Keratinocyte (primary cell): ENCODE results near the gene CHIA. TPM values are rescaled to one million over a fixed set of nuclear protein-coding genes. Genes with fewer than 3 reads are reported as not detected.

Experiments used
- DNase-seq: peaks from one replicate; pipeline ENCODE4 v3.0.0-alpha.2; 2011; ENCODE audit warnings: low read depth, missing footprints, low spot score
- FAIRE-seq: peaks from 2 replicates; lab custom pipeline; 2011; peaks lifted over from hg19 to GRCh38; lab: Jason Lieb, UNC
- H2AFZ ChIP-seq: 2 replicates; pipeline ENCODE4 v1.6.0; 2012; ENCODE audit warnings: low read length, control low read depth, inconsistent platforms; ENCODE audit not compliant: control insufficient read depth
- H3K27ac ChIP-seq: 2 replicates; pipeline ENCODE4 v1.5.1; 2011; ENCODE audit warnings: low read length; ENCODE audit not compliant: control insufficient read depth, insufficient read depth
- H3K27me3 ChIP-seq: 3 replicates; pipeline ENCODE4 v1.6.0; 2011; ENCODE audit warnings: low read length; ENCODE audit not compliant: control insufficient read depth, insufficient read depth; ENCODE audit errors: extremely low read depth
- H3K36me3 ChIP-seq, 2 experiments: 2 replicates in 1 of 2; 3 replicates in 1 of 2; pipeline ENCODE4 v1.5.1; 2011; ENCODE audit warnings: low read length in 2 of 2, mild to moderate bottlenecking in 1 of 2; ENCODE audit not compliant: control insufficient read depth in 2 of 2, insufficient read depth in 2 of 2; ENCODE audit errors: extremely low read depth in 1 of 2
- H3K4me1 ChIP-seq: 3 replicates; pipeline ENCODE4 v1.5.1; 2011; ENCODE audit warnings: low read length; ENCODE audit not compliant: control insufficient read depth, insufficient read depth; ENCODE audit errors: extremely low read depth
- H3K4me2 ChIP-seq: 3 replicates; pipeline ENCODE4 v1.6.0; 2011; ENCODE audit warnings: low read depth, low read length; ENCODE audit not compliant: control insufficient read depth, insufficient read depth; ENCODE audit errors: extremely low read depth
- H3K4me3 ChIP-seq, 3 experiments: fragments of 200-600 bp in 1 of 3; sonication (generic) in 1 of 3; 2 replicates in 2 of 3; 3 replicates in 1 of 3; pipeline ENCODE4 v1.5.1; 2011 to 2016; ENCODE audit warnings: low read length in 3 of 3, mild to moderate bottlenecking in 3 of 3, control low read depth in 2 of 3, inconsistent platforms in 1 of 3, low read depth in 1 of 3, mixed read lengths in 1 of 3, mixed run types in 1 of 3, moderate library complexity in 1 of 3; ENCODE audit not compliant: control insufficient read depth in 2 of 3, insufficient read depth in 2 of 3; ENCODE audit errors: extremely low read depth in 1 of 3
- H3K79me2 ChIP-seq: 2 replicates; pipeline ENCODE4 v1.6.0; 2012; ENCODE audit warnings: low read length; ENCODE audit not compliant: control insufficient read depth, insufficient read depth
- H3K9ac ChIP-seq: 3 replicates; pipeline ENCODE4 v1.6.0; 2011; ENCODE audit warnings: low read length; ENCODE audit not compliant: control insufficient read depth, insufficient read depth; ENCODE audit errors: extremely low read depth
- H3K9me1 ChIP-seq: 3 replicates; pipeline ENCODE4 v1.6.0; 2011; ENCODE audit warnings: low read length; ENCODE audit not compliant: control insufficient read depth, insufficient read depth; ENCODE audit errors: extremely low read depth
- H3K9me3 ChIP-seq: 2 replicates; pipeline ENCODE4 v1.5.1; 2012; ENCODE audit warnings: low read depth, low read length; ENCODE audit not compliant: control insufficient read depth
- H4K20me1 ChIP-seq: 3 replicates; pipeline ENCODE4 v1.6.0; 2011; ENCODE audit warnings: low read length; ENCODE audit not compliant: control insufficient read depth, insufficient read depth; ENCODE audit errors: extremely low read depth
- CTCF ChIP-seq, 3 experiments: IDR thresholded peaks in 1 of 3; conservative IDR thresholded peaks in 1 of 3; optimal IDR thresholded peaks in 1 of 3; 2 replicates in 2 of 3; 3 replicates in 1 of 3; pipeline versions ENCODE3 to v1.5.1; 2011; ENCODE audit warnings: low read length in 3 of 3, mild to moderate bottlenecking in 3 of 3, moderate library complexity in 2 of 3, control low read depth in 1 of 3, inconsistent platforms in 1 of 3; ENCODE audit not compliant: insufficient read depth in 2 of 3; ENCODE audit errors: extremely low read depth in 1 of 3
- EZH2 ChIP-seq: IDR thresholded peaks from one replicate; pipeline ENCODE4 v1.6.1; 2012; ENCODE audit warnings: inconsistent platforms, mild to moderate bottlenecking, low read length, moderate library complexity
- dilution Hi-C: fragments of 300-500 bp; cut with MboI; formaldehyde crosslinking; loops from one replicate; pipeline ENCODE4 v1.7.0; 2020; ENCODE audit warnings: low sequenced_read_pairs; ENCODE audit not compliant: extremely low pct_ligation_motif_present
- polyA minus RNA-seq, 3 experiments: library from RNA; depleted of rRNA, polyadenylated mRNA; stranded (reverse); fragments of >200 nt; gene quantifications; 1 replicate in 1 of 3; 2 replicates in 1 of 3; 3 replicates in 1 of 3; pipeline ENCODE4 v1.2.3, GENCODE V29; 2011
- polyA plus RNA-seq, 5 experiments: library from polyadenylated mRNA; depleted of rRNA in 3 of 5; stranded (reverse) in 3 of 5; stranded (forward) in 1 of 5; unstranded in 1 of 5; fragments of >200 nt; gene quantifications; 1 replicate in 1 of 5; 2 replicates in 3 of 5; 3 replicates in 1 of 5; pipeline versions ENCODE4 v1.2.1 to v1.2.3, GENCODE V29; 2011 to 2012; ENCODE audit warnings: missing spikeins in 2 of 5, low read depth in 1 of 5, low replicate concordance in 1 of 5

CHIA gene
- polyA plus RNA-seq (not detected in 3 replicates), polyA minus RNA-seq (not detected in 3 replicates)
- not detected for polyA plus RNA-seq (2011; ENCODE audit: low read depth)
- not detected in 2 replicates for polyA plus RNA-seq (2011; cell fraction: cytosol; rRNA removed)
- polyA plus RNA-seq (2011; cell fraction: nucleus; rRNA removed) = not detected in 2 replicates
- polyA plus RNA-seq (2012; ENCODE audit: low replicate concordance) = not detected in 2 replicates
- polyA minus RNA-seq (2011; cell fraction: cytosol; rRNA and poly(A)+ RNA removed) = not detected
- polyA minus RNA-seq (2011; cell fraction: nucleus; rRNA and poly(A)+ RNA removed) = not detected in 2 replicates

DNA sequence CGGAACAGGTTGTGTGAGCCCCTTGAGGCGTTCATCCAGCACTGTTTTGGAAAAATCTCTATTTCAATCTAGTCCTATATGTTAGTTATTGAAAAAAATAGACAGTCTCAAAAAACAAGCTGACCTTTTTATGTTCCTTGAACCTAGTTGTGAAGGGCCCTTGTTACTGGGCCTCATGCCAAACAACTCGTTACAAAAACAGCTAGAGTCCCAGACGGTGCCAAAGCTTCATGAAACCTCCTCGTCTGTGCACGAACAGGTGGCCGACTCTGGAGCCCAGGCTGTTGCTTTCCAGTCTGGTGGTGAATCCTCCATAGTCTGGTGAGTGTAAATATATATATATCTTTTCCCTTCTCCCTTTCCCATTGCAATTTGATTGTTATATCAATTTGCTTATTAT lies at the start of gene CHIA:
TSS of gene CHIA (plus strand) at position 222 of the 400 bp plus-strand sequence. CDS start 19,617 bp downstream, outside the sequence.
- dilution Hi-C loops = no loop called here
- no peak within 1 kb of the TSS for H3K27ac ChIP-seq
- no peaks in the 10 kb centered on the region for H3K36me3 ChIP-seq
- H3K9me1 ChIP-seq = no peaks in the 10 kb centered on the region
- no peak within 1 kb of the TSS for H3K4me3 ChIP-seq
- H3K4me1 ChIP-seq = no peaks in the 10 kb centered on the region
- H3K9me3 ChIP-seq = no peaks in the 10 kb centered on the region
- TF ChIP-seq EZH2 (no peak), CTCF (optimal IDR thresholded peaks at IDR 0.05 in 1 of 3, IDR thresholded peaks at IDR 0.05 in 1 of 3, conservative IDR thresholded peaks at IDR 0.05 in 1 of 3; ENCODE audit: extremely low read depth in 1 of 3, insufficient read depth in 2 of 3, low read length in 3 of 3) (no peak)
- H3K4me2 ChIP-seq = no peak within 1 kb of the TSS
- H4K20me1 ChIP-seq = no peaks in the 10 kb centered on the region
- FAIRE-seq (no peak), DNase-seq (no peak)
- H3K27me3 ChIP-seq = peaks cover 1% of the 10 kb centered on the region
- H2AFZ ChIP-seq = no peak within 1 kb of the TSS
- no peaks in the 10 kb centered on the region for H3K79me2 ChIP-seq
- H3K9ac ChIP-seq = no peak within 1 kb of the TSS

DNA sequence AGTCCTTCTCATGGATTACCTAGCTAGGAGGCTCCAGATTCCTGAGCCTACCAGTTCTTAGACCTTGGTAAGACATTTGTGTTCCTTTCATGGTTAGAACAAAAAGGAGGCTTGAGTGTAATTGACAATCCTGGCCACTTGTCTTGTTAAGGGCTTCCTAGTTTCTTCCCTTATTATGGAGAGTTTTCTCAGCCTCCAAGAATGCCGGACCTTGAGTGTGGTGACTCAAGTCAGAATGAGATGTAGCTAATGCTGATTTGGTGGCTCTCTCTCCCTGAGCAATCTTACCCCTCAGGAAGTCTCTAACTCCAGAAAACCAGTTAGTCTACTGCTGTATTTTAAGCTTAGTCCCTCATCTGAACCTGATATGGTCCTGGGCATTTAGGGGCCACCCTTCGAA lies 48.9 kb upstream of the CHIA start:
- no peak for FAIRE-seq
- Histone ChIP-seq H3K4me1 (peaks cover 3% of the 10 kb centered on the region), H3K27ac (no peak overlapping the region), H3K27me3 (no peaks in the 10 kb centered on the region), H3K9ac (no peak overlapping the region), H3K4me3 (no peak overlapping the region), H3K4me2 (no peak overlapping the region), H3K9me3 (no peaks in the 10 kb centered on the region), H4K20me1 (no peaks in the 10 kb centered on the region), H3K9me1 (no peaks in the 10 kb centered on the region), H3K79me2 (no peaks in the 10 kb centered on the region), H2AFZ (no peak overlapping the region), H3K36me3 (no peaks in the 10 kb centered on the region)
- no peak for DNase-seq
- TF ChIP-seq CTCF (optimal IDR thresholded peaks at IDR 0.05 in 1 of 3, IDR thresholded peaks at IDR 0.05 in 1 of 3, conservative IDR thresholded peaks at IDR 0.05 in 1 of 3; ENCODE audit: extremely low read depth in 1 of 3, insufficient read depth in 2 of 3, low read length in 3 of 3) (no peak), EZH2 (no peak)
- dilution Hi-C loops = no loop called here
